Adrenal gland (tissue), 5 donors: ENCODE results near the gene FAM186B.

Source experiments
- CTCF ChIP-seq, 6 experiments: fragments of 450-650 bp in 4 of 6; fragments of 200-600 bp in 2 of 6; sonication (generic) in 1 of 6; IDR thresholded peaks; 1 replicate in 5 of 6; 2 replicates in 1 of 6; pipeline versions ENCODE4 v1.5.1 to v1.8.0; 2016 to 2021; ENCODE audit warnings: antibody characterized with exemption in 6 of 6, mild to moderate bottlenecking in 2 of 6, moderate library complexity in 1 of 6
- POLR2A ChIP-seq, 2 donors: fragments of 450-650 bp; IDR thresholded peaks; one replicate each; pipeline ENCODE4 v1.6.1; 2017; ENCODE audit warnings: antibody characterized with exemption in 2 of 2, mild to moderate bottlenecking in 2 of 2, moderate library complexity in 1 of 2
- donor health status: DM: no; HTN: no; CAD: no.

- TF ChIP-seq CTCF (IDR thresholded peaks at IDR 0.05), result no peak
- TF ChIP-seq POLR2A (IDR thresholded peaks at IDR 0.05), result no peak
These were observed 46.9 kb downstream of the FAM186B start for GRCh38 chr12:49558526-49558925.
